Measurements from ENCODE around the gene MRPS7. TPM values are rescaled to one million over a fixed set of nuclear protein-coding genes. Genes with fewer than 3 reads are reported as not detected.

The MRPS7 gene
- polyA plus RNA-seq, 2 of the 4 experiments (the other 2 are of a cell fraction), result 144 to 163 TPM

- TF ChIP-seq HES2 (IDR thresholded peaks at IDR 0.05) (no peak), TFCP2L1 (CRISPR knock-in tag; IDR thresholded peaks at IDR 0.05) (no peak), CBX8 (IDR thresholded peaks at IDR 0.05) (no peak), HMGXB4 (CRISPR knock-in tag; IDR thresholded peaks at IDR 0.05; ENCODE audit: borderline replicate concordance) (no peak), HOXB13 (CRISPR knock-in tag; IDR thresholded peaks at IDR 0.05; ENCODE audit: low read depth) (no peak), POLR2AphosphoS2 (conservative IDR thresholded peaks at IDR 0.05; ENCODE audit: low read length) (no peak), CHD4 (IDR thresholded peaks at IDR 0.05; ENCODE audit: borderline replicate concordance) (no peak), MYC (IDR thresholded peaks at IDR 0.05; ENCODE audit: borderline replicate concordance, low read length) (no peak)
- H3K4me2 ChIP-seq, result no peak overlapping the region
- WGBS (ENCODE audit: missing lambda C conversion rate), result 88% methylated on average over 6 of the region's 6 CpGs
- FAIRE-seq (no peak), DNase-seq (ENCODE audit: low read depth in 1 of 2, low spot score in 1 of 2) (no peak), ATAC-seq (no peak)
- H3K9me3 ChIP-seq, result no peaks in the 10 kb centered on the region
- CTCF ChIA-PET, result interaction anchor here (1.1 to 23.8 kb wide), 5 partner anchors 12 to 97 kb away, joined by 3 to 543 read pairs (median 19); partner anchors contain the start of genes ARMC7 and NT5C
- POLR2A ChIA-PET, result interaction anchor here (1.2 kb wide), 1 partner anchor 13 kb away, joined by 3 read pairs; the partner anchor contains the start of gene NUP85
- H3K27ac ChIP-seq, result no peak overlapping the region
- H3K4me1 ChIP-seq, result no peaks in the 10 kb centered on the region
- H3K4me3 ChIP-seq, result no peak overlapping the region
Observed at GRCh38 chr17:75218131-75218530, 43.5 kb upstream of the MRPS7 start.

GRCh38 chr17:75219815-75220214 is 41.9 kb upstream of the MRPS7 start:
- 91% methylated on average over 3 of the region's 3 CpGs for WGBS (ENCODE audit: missing lambda C conversion rate)
- H3K9me3 ChIP-seq, result no peaks in the 10 kb centered on the region
- no peak overlapping the region for H3K4me2 ChIP-seq
- POLR2A ChIA-PET, result no interaction called here
- CTCF ChIA-PET, result interaction anchor here (0.5 to 15.8 kb wide), 9 partner anchors 9 to 258 kb away, joined by 3 to 223 read pairs (median 4); no protein-coding TSS in a partner anchor
- peak; percentile 31 to 50; a peak in 3 of 6 replicates for ATAC-seq
- no peak for TF ChIP-seq CHD2 (IDR thresholded peaks at IDR 0.05; ENCODE audit: low read length, partially characterized antibody)
- TF ChIP-seq HOXB13 (CRISPR knock-in tag; IDR thresholded peaks at IDR 0.05; ENCODE audit: low read depth), result no peak
- TF ChIP-seq BCL3 (IDR thresholded peaks at IDR 0.05), result no peak
- TF ChIP-seq MAFK (IDR thresholded peaks at IDR 0.05; ENCODE audit: partially characterized antibody), result no peak
- no peak for TF ChIP-seq NFE2L2 (conservative IDR thresholded peaks at IDR 0.05; ENCODE audit: low read length)
- TF ChIP-seq RCOR1 (IDR thresholded peaks at IDR 0.05; ENCODE audit: low read depth, low read length), result no peak
- TF ChIP-seq REST (IDR thresholded peaks at IDR 0.05), result no peak
- no peak for TF ChIP-seq ATOH8 (CRISPR knock-in tag; IDR thresholded peaks at IDR 0.05; ENCODE audit: low read depth)
- TF ChIP-seq EHMT2 (IDR thresholded peaks at IDR 0.05; ENCODE audit: low read depth), result no peak
- no peak for TF ChIP-seq HOXA7 (CRISPR knock-in tag; IDR thresholded peaks at IDR 0.05)
- no peak for TF ChIP-seq BHLHE40 (IDR thresholded peaks at IDR 0.05; ENCODE audit: low read depth, low read length)
- no peak for TF ChIP-seq ELK1 (IDR thresholded peaks at IDR 0.05; ENCODE audit: low read depth, low read length)
- no peak for TF ChIP-seq ZC3H11A (IDR thresholded peaks at IDR 0.05)
- TF ChIP-seq EHF (CRISPR knock-in tag; IDR thresholded peaks at IDR 0.05), result no peak
- no peak for TF ChIP-seq JUNB (IDR thresholded peaks at IDR 0.05)
- no peak for TF ChIP-seq POLR2A (IDR thresholded peaks at IDR 0.05; ENCODE audit: low read length)
- TF ChIP-seq CBX2 (IDR thresholded peaks at IDR 0.05; ENCODE audit: borderline replicate concordance, low read depth), result no peak
- H3K4me1 ChIP-seq, result no peaks in the 10 kb centered on the region
- FAIRE-seq, result no peak
- no peak for DNase-seq (ENCODE audit: low read depth in 1 of 2, low spot score in 1 of 2)
- no peak overlapping the region for H3K4me3 ChIP-seq
- H3K27ac ChIP-seq, result no peak overlapping the region
